ENCODE measurements around the gene KCNJ14.
"Not testable (repeated sequence)": the region's sequence is repeated elsewhere in the genome, so short reads cannot be mapped to it uniquely, and the experiment has no call there.

KCNJ14 gene

DNA sequence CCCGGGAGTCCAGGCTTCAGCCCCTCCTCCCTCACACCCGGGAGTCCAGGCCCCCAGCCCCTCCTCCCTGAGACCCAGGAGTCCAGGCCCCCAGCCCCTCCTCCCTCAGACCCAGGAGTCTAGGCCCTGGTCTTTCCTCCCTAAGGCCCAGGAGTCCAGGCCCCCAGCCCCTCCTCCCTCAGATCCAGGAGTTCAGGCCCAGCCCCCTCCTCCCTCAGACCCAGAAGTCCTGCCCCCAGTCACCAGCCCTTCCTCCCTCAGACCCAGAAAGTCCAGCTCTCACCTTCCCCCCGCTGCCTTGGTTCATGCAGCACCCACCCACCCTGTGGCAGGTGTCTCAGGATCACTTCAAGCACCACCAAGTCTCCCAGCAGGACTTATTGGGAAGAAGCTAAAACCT is 27.9 kb downstream of the KCNJ14 start:
- Histone ChIP-seq H3K27ac (ENCODE audit: low read length) (no peak overlapping the region), H3K4me2 (ENCODE audit: insufficient read depth, low read length) (no peak overlapping the region), H2AFZ (ENCODE audit: low read depth, low read length) (no peak overlapping the region), H4K20me1 (ENCODE audit: insufficient read depth, low read length) (peaks cover 28% of the 10 kb centered on the region), H3K4me3 (ENCODE audit: low read depth in 1 of 2, low read length in 2 of 2) (no peak overlapping the region), H3K4me1 (ENCODE audit: insufficient read depth, low read length) (no peaks in the 10 kb centered on the region), H3K79me2 (ENCODE audit: insufficient read depth, low read length) (no peaks in the 10 kb centered on the region), H3K36me3 (ENCODE audit: insufficient read depth, low read length) (peaks cover 26% of the 10 kb centered on the region), H3K9me3 (ENCODE audit: insufficient read depth, low read length, severe bottlenecking) (no peaks in the 10 kb centered on the region), H3K27me3 (ENCODE audit: insufficient read depth, low read length, poor library complexity) (no peaks in the 10 kb centered on the region), H3K9ac (ENCODE audit: low read depth, low read length) (no peak overlapping the region)
- ATAC-seq (ENCODE audit: insufficient read depth, low read depth) (no peak), DNase-seq (no peak)
- TF ChIP-seq, protein P1, sequence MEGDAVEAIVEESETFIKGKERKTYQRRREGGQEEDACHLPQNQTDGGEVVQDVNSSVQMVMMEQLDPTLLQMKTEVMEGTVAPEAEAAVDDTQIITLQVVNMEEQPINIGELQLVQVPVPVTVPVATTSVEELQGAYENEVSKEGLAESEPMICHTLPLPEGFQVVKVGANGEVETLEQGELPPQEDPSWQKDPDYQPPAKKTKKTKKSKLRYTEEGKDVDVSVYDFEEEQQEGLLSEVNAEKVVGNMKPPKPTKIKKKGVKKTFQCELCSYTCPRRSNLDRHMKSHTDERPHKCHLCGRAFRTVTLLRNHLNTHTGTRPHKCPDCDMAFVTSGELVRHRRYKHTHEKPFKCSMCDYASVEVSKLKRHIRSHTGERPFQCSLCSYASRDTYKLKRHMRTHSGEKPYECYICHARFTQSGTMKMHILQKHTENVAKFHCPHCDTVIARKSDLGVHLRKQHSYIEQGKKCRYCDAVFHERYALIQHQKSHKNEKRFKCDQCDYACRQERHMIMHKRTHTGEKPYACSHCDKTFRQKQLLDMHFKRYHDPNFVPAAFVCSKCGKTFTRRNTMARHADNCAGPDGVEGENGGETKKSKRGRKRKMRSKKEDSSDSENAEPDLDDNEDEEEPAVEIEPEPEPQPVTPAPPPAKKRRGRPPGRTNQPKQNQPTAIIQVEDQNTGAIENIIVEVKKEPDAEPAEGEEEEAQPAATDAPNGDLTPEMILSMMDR (IDR thresholded peaks at IDR 0.05; ENCODE audit: borderline replicate concordance, extremely low read depth, low read length, poor library complexity, severe bottlenecking) = no peak
- no peak for TF ChIP-seq EZH2 (IDR thresholded peaks at IDR 0.05; ENCODE audit: borderline replicate concordance, low read depth, low read length, severe bottlenecking)

DNA sequence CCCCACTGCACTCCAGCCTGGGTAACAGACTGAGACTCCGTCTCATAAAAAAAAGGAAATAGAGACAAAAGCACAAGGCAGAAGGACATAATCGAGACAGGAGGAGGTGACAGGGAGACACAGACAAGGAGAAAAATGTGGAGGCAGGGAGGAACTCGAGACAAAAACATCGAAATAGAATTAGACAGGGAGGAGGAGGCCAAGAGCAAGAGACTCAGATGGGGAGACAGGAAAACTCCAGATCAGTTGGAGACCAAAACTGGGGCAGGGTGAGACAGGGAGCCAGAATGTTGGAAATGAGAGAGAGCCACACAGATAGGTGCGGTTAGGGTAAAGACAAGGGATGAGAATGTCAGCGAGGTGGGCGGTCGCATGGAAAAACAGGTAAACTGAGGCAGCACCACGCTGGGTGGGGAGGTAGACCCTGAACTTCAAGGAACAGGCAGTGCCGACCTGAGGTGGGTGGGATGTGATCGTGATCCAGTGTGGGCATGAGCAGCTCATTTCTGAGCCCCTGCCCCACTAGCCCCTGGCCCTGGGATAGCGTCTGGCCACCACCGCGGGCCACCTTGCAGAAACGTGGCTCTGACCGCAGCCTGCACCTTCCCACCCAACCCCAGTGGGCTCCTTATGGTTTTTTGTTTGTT is 29.0 kb downstream of the KCNJ14 start:
- Histone ChIP-seq H3K4me1 (ENCODE audit: insufficient read depth, low read length) (no peaks in the 10 kb centered on the region), H3K27ac (ENCODE audit: low read length) (no peak overlapping the region)

DNA sequence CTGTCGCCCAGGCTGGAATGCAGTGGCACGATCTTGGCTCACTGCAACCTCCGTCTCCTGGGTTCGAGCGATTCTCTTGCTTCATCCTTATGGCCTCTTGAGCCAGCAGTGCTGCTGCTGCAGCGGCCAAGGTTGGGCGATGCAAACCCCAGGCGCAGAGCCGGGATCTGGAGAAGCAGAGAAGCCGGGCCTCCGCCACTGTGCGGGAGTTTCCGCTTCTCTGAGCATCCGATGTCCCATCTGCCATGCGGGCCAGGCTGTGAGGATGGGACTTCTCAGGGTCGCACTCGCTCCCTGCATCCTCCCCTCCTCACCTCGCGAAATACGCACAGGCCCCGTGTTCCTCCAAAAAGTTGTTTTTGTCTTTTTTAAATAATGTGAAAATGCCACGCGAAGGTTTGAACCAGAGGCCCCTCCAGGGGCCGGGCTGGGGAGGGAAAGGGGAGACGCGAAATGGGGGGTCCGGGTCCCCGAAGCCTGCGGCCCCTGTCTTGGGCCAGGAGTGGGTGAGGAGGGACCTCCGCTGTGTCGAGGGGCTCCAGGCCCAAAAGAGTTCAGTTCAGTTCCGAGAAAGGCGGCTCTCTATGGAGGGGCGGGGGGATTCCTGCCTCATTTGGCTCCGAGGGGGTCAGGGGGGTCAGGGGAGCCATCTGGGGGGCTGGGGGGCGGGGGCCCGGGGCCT is 29.7 kb downstream of the KCNJ14 start:
- no peak overlapping the region for H3K4me3 ChIP-seq (ENCODE audit: low read depth in 1 of 2, low read length in 2 of 2)
- H3K36me3 ChIP-seq (ENCODE audit: insufficient read depth, low read length) = peaks cover 10% of the 10 kb centered on the region
- H3K4me1 ChIP-seq (ENCODE audit: insufficient read depth, low read length) = peaks cover 3% of the 10 kb centered on the region; the same call in 1 of the 2 replicates
- H3K79me2 ChIP-seq (ENCODE audit: insufficient read depth, low read length) = no peaks in the 10 kb centered on the region
- no peak for TF ChIP-seq EZH2 (IDR thresholded peaks at IDR 0.05; ENCODE audit: borderline replicate concordance, low read depth, low read length, severe bottlenecking)
- TF ChIP-seq, protein P1 (IDR thresholded peaks at IDR 0.05; ENCODE audit: borderline replicate concordance, extremely low read depth, low read length, poor library complexity, severe bottlenecking) = no peak
- no peak overlapping the region for H3K9ac ChIP-seq (ENCODE audit: low read depth, low read length)
- H3K9me3 ChIP-seq (ENCODE audit: insufficient read depth, low read length, severe bottlenecking) = no peaks in the 10 kb centered on the region
- H4K20me1 ChIP-seq (ENCODE audit: insufficient read depth, low read length) = peaks cover 14% of the 10 kb centered on the region
- no peak overlapping the region for H3K4me2 ChIP-seq (ENCODE audit: insufficient read depth, low read length)
- no peak overlapping the region for H2AFZ ChIP-seq (ENCODE audit: low read depth, low read length)
- H3K27me3 ChIP-seq (ENCODE audit: insufficient read depth, low read length, poor library complexity) = no peaks in the 10 kb centered on the region
- no peak overlapping the region for H3K27ac ChIP-seq (ENCODE audit: low read length)
- ATAC-seq (ENCODE audit: insufficient read depth, low read depth) (no peak), DNase-seq (no peak)

More for the DNA sequence above, 29.0 kb downstream of the KCNJ14 start:
- Histone ChIP-seq H3K9ac (ENCODE audit: low read depth, low read length) (no peak overlapping the region), H3K9me3 (ENCODE audit: insufficient read depth, low read length, severe bottlenecking) (no peaks in the 10 kb centered on the region), H3K4me3 (ENCODE audit: low read depth in 1 of 2, low read length in 2 of 2) (no peak overlapping the region), H2AFZ (ENCODE audit: low read depth, low read length) (no peak overlapping the region), H3K4me2 (ENCODE audit: insufficient read depth, low read length) (no peak overlapping the region), H3K79me2 (ENCODE audit: insufficient read depth, low read length) (no peaks in the 10 kb centered on the region), H3K36me3 (ENCODE audit: insufficient read depth, low read length) (peaks cover 17% of the 10 kb centered on the region), H3K27me3 (ENCODE audit: insufficient read depth, low read length, poor library complexity) (no peaks in the 10 kb centered on the region), H4K20me1 (ENCODE audit: insufficient read depth, low read length) (peaks cover 21% of the 10 kb centered on the region)
- TF ChIP-seq, protein P1 (IDR thresholded peaks at IDR 0.05; ENCODE audit: borderline replicate concordance, extremely low read depth, low read length, poor library complexity, severe bottlenecking) = no peak
- no peak for TF ChIP-seq EZH2 (IDR thresholded peaks at IDR 0.05; ENCODE audit: borderline replicate concordance, low read depth, low read length, severe bottlenecking)
- ATAC-seq (ENCODE audit: insufficient read depth, low read depth) = no peak
- no peak for DNase-seq

DNA sequence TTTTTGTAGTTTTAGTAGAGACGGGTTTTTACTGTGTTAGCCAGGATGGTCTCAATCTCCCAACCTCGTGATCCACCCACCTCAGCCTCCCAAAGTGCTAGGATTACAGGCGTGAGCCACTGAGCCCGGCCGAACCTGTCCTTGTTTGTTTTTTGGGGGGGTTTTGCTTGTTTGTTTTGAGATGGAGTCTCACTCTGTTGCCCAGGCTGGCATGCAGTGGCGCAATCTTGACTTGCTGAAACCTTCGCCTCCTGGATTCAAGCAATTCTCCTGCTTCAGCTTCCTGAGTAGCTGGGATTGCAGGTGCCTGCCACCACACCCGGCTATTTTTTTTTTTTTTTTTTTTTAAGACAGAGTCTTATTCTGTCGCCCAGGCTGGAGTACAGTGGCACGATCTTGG is 31.3 kb downstream of the KCNJ14 start:
- not testable (repeated sequence) for H3K9ac ChIP-seq (ENCODE audit: low read depth, low read length)

More for the DNA sequence above, 31.3 kb downstream of the KCNJ14 start:
- H3K27ac ChIP-seq (ENCODE audit: low read length); H3K79me2 ChIP-seq (ENCODE audit: insufficient read depth, low read length); DNase-seq; ATAC-seq (ENCODE audit: insufficient read depth, low read depth); H2AFZ ChIP-seq (ENCODE audit: low read depth, low read length); H3K27me3 ChIP-seq (ENCODE audit: insufficient read depth, low read length, poor library complexity); H3K4me3 ChIP-seq (ENCODE audit: low read depth in 1 of 2, low read length in 2 of 2); H3K36me3 ChIP-seq (ENCODE audit: insufficient read depth, low read length); H3K9me3 ChIP-seq (ENCODE audit: insufficient read depth, low read length, severe bottlenecking); H3K4me2 ChIP-seq (ENCODE audit: insufficient read depth, low read length): not testable (repeated sequence)
- peaks cover 10% of the 10 kb centered on the region for H4K20me1 ChIP-seq (ENCODE audit: insufficient read depth, low read length)
- peaks cover 15% of the 10 kb centered on the region for H3K4me1 ChIP-seq (ENCODE audit: insufficient read depth, low read length)
